ENCODE data around the gene CHIT1. TPM values are rescaled to one million over a fixed set of nuclear protein-coding genes. Genes with fewer than 3 reads are reported as not detected.

Gene CHIT1
- under 1 TPM; 0.39 to 0.50 TPM for total RNA-seq

DNA sequence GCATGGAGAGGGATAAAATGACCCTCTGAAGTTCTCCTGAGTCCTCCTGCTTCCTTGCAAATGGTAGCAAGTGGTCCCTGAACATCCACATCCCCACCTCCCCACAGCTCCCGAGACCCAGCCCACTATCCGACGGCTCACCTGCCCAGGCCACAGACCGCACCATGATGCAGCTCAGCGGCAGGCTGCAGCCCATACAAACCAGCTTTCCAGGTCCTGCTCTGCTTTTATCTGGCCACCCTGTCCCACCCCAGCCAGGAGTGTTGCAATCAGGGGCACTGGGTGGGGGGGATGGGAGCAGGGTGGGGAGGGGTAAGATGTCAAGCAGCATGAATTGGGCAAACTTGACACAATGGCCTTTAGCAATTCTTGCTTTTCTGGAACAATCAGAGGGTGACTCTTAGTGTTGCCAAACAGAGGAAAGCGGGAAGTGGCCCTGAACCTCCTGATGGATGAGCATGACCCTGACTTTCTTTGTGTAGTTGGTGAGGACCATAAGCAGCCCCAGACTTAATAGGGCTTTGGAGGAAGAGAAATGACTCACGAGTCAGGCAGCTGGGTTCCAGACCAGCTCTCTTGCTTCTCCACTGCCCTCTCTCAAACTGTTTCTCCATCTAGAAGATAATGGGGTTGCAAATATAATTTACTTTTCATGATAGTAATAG, at the start of gene CHIT1:
TSS of gene CHIT1 (minus strand) at position 203 of the 665 bp plus-strand sequence. CDS start at position 166, 37 bp downstream.
- ChIA-PET POLR2A (no interaction called here), CTCF (no interaction called here)
- Mint-ChIP-seq H3K27ac (no peak within 1 kb of the TSS), H3K36me3 (ENCODE audit: low read depth) (no peaks in the 10 kb centered on the region), H3K27me3 (ENCODE audit: low read depth) (peaks cover 15% of the 10 kb centered on the region), H3K4me3 (no peak within 1 kb of the TSS), H3K9me3 (ENCODE audit: insufficient read depth) (peaks cover 1% of the 10 kb centered on the region), H3K4me1 (ENCODE audit: low read depth) (no peaks in the 10 kb centered on the region)
- DNase-seq (no peak), ATAC-seq (no peak)

DNA sequence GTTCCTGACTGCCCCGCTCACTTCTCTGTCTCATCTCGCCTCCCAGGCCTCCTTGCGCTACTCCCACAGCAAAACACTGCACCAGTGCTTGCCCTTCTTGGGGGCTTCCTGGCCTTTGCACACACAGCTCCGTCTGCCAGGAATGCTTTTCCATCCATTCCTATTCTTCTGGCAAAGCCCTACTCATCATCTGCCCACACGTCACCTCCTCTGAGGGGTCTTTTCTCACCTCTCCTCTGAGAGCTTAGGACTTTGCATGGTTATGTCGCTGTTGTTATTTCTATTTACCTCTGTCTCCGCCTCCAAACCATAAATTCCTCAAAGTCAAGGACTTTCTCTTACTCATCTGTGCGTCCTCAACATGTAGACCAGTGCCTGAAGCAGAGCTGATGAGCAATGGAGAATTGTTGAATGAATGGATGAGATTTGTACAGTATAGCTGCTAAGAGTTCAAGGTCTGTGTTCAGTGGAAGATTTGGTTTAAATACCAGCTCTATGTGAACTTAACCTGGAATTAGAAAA, 49.5 kb upstream of the CHIT1 start:
- DNase-seq (no peak), ATAC-seq (no peak)
- peaks cover 68% of the 10 kb centered on the region for H3K4me1 Mint-ChIP-seq (ENCODE audit: low read depth)
- peak overlapping the region; percentile 26 for H3K4me3 Mint-ChIP-seq
- H3K36me3 Mint-ChIP-seq (ENCODE audit: low read depth), result no peaks in the 10 kb centered on the region
- ChIA-PET POLR2A (interaction anchor here (1.3 to 11.6 kb wide), 4 partner anchors 9 to 49 kb away, joined by 5 to 243 read pairs (median 53); partner anchors contain the start of gene BTG2), CTCF (interaction anchor here (1.3 to 21.7 kb wide), 8 partner anchors 5 to 59 kb away, joined by 4 to 461 read pairs (median 58); partner anchors contain the start of gene BTG2)
- no peaks in the 10 kb centered on the region for H3K27me3 Mint-ChIP-seq (ENCODE audit: low read depth)
- H3K27ac Mint-ChIP-seq, result peak overlapping the region; percentile 51
- H3K9me3 Mint-ChIP-seq (ENCODE audit: insufficient read depth), result no peaks in the 10 kb centered on the region

DNA sequence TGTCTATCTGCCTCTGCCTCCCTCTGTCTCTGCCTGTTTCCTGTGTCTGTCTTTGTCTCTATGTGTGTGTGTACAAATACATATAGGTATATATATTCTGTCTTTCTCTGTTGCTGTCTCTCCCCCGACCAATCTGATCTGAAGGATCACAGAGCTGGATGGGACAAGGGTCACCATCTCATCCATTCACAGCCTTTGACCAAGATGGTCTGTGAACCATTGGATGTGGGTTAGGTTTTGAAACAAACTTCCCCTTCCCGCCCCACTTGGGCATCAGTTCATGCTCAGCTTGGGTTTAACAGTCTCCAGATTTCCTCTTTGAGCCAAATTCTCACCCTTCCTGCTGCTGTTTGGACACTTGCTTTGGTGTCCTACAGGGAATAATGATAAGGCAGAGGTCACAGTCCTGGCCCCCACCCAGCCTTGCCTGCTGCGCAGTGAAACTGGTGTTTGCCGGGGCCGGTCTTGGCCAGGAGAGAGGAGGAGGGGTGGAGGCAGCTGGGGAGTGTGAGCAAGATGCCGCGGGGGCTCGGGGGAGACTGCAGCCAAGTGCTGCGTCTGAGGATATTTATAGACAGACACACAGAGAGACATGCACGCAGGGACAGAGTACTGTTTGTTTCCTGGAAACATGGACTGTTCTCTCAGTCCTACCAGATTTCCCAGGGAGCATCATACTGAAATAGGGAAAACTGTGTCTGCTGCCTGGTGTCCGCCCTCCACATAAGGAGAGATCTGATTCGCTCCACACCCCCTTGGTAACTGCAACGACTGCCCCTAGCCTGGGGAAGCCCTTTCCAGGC, 48.8 kb upstream of the CHIT1 start:
- peak overlapping the region; percentile 43 for H3K4me3 Mint-ChIP-seq
- no peak for DNase-seq
- no peaks in the 10 kb centered on the region for H3K27me3 Mint-ChIP-seq (ENCODE audit: low read depth)
- ATAC-seq, result peak; percentile 47
- peak overlapping the region; percentile 78 for H3K27ac Mint-ChIP-seq
- POLR2A ChIA-PET, result interaction anchor here (0.9 to 11.6 kb wide), 5 partner anchors 10 to 49 kb away, joined by 3 to 243 read pairs (median 10); partner anchors contain the start of gene BTG2
- CTCF ChIA-PET, result interaction anchor here (1.2 to 21.7 kb wide), 11 partner anchors 4 to 210 kb away, joined by 3 to 461 read pairs (median 16); partner anchors contain the start of gene BTG2
- peaks cover 75% of the 10 kb centered on the region for H3K4me1 Mint-ChIP-seq (ENCODE audit: low read depth)
- H3K36me3 Mint-ChIP-seq (ENCODE audit: low read depth), result no peaks in the 10 kb centered on the region
- H3K9me3 Mint-ChIP-seq (ENCODE audit: insufficient read depth), result no peaks in the 10 kb centered on the region

DNA sequence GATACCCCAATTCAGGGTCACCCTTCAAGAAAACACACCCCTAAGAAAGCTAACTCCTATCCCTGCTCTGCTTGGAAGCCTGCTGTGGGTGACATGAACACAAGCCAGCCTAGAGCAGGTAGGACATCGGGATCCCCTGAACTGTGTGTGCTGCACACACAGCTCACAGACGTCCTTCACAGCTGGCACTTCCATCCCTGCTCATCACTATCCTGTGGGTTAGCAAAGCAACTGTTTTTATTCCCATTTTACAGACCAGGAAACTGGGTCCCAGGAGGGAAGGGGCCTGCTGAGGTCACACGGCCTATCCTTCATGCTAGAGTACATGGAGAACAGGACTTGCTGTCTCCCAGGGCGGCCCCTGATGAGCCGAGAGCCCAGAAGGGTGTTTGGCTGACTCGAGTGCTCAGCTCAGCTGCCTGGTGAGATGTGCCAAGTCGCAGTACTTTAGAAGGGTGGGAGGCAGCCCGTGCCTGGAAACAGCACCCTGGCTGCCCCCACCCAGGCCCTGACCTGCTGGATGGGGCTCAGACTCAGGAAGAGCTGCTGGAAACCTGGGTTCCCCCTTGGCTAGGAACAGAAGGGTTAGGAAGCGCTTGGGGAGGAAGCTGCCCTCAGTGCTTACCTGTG, 47.6 kb upstream of the CHIT1 start:
- CTCF ChIA-PET, result interaction anchor here (1.2 to 21.7 kb wide), 10 partner anchors 3 to 211 kb away, joined by 3 to 461 read pairs (median 17); partner anchors contain the start of gene BTG2
- no peaks in the 10 kb centered on the region for H3K36me3 Mint-ChIP-seq (ENCODE audit: low read depth)
- H3K4me3 Mint-ChIP-seq, result peak overlapping the region; percentile 43
- H3K9me3 Mint-ChIP-seq (ENCODE audit: insufficient read depth), result no peaks in the 10 kb centered on the region
- peak overlapping the region; percentile 78 for H3K27ac Mint-ChIP-seq
- peaks cover 72% of the 10 kb centered on the region for H3K4me1 Mint-ChIP-seq (ENCODE audit: low read depth)
- DNase-seq, result no peak
- POLR2A ChIA-PET, result interaction anchor here (0.5 to 11.6 kb wide), 6 partner anchors 11 to 582 kb away, joined by 3 to 243 read pairs (median 8); partner anchors contain the start of gene BTG2
- peak; percentile 8 for ATAC-seq
- no peaks in the 10 kb centered on the region for H3K27me3 Mint-ChIP-seq (ENCODE audit: low read depth)

DNA sequence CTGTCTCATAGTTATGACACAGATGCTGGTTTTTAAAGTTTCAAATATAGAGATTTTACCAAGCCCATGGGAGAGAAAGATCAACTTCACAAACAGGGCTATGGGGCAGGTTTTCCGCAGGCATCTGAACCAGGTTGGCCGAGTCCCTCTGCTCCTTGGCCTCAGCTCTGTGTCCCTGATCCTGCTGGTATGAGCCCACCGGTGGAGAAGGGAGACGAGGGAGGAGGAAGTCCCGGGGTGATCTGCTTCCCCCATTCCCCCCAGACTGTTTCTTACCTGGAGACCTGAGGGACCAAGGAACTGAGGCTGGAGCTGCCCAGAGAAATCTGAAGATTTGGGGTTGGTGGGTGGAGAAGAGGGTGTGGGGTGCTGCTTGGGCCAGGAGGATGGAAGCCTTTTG, 46.9 kb upstream of the CHIT1 start:
- no peak for ATAC-seq
- Mint-ChIP-seq H3K9me3 (ENCODE audit: insufficient read depth) (no peaks in the 10 kb centered on the region), H3K4me3 (no peak overlapping the region)

DNA sequence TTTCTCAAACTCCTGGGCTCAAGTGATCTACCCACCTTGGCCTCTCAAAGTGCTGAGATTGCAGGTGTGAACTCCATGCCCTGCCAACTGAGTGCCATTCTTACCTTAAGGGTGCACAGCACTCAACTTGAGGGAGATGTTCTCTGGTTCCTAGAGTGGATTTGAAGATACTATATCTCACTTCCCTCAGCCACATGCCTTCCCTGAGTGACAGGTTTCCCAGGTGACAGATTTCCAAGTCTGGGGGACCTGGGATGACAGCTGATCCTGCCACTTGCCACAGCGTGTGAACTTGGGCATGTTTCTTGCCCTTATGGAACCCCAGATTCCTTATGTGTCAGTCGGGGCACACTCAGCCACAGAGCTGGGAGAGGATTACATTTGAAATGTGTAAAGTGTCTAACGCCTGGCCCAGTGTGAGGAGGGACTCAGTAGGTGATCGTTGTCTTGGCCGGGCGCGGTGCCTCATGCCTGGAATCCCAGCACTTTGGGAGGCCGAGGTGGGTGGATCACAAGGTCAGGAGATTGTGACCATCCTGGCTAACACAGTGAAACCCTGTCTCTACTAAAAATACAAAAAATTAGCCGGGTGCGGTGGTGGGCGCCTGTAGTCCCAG, 46.3 kb upstream of the CHIT1 start:
- POLR2A ChIA-PET, result interaction anchor here (1.2 to 11.6 kb wide), 4 partner anchors 13 to 52 kb away, joined by 4 to 243 read pairs (median 70); partner anchors contain the start of gene BTG2
- H3K36me3 Mint-ChIP-seq (ENCODE audit: low read depth), result no peaks in the 10 kb centered on the region
- DNase-seq (no peak), ATAC-seq (no peak)
- H3K27me3 Mint-ChIP-seq (ENCODE audit: low read depth), result no peaks in the 10 kb centered on the region
- peak overlapping the region; percentile 28 for H3K27ac Mint-ChIP-seq
- no peak overlapping the region for H3K4me3 Mint-ChIP-seq
- peaks cover 78% of the 10 kb centered on the region for H3K4me1 Mint-ChIP-seq (ENCODE audit: low read depth)
- no peaks in the 10 kb centered on the region for H3K9me3 Mint-ChIP-seq (ENCODE audit: insufficient read depth)
- CTCF ChIA-PET, result interaction anchor here (7.9 to 21.7 kb wide), 5 partner anchors 2 to 63 kb away, joined by 97 to 461 read pairs (median 306); partner anchors contain the start of gene BTG2

More for the DNA sequence above, 46.9 kb upstream of the CHIT1 start:
- ChIA-PET CTCF (interaction anchor here (1.3 to 21.7 kb wide), 8 partner anchors 3 to 62 kb away, joined by 6 to 461 read pairs (median 117); partner anchors contain the start of gene BTG2), POLR2A (interaction anchor here (1.2 to 11.6 kb wide), 4 partner anchors 12 to 51 kb away, joined by 4 to 243 read pairs (median 50); partner anchors contain the start of gene BTG2)
- no peaks in the 10 kb centered on the region for H3K36me3 Mint-ChIP-seq (ENCODE audit: low read depth)
- peaks cover 74% of the 10 kb centered on the region for H3K4me1 Mint-ChIP-seq (ENCODE audit: low read depth)
- no peaks in the 10 kb centered on the region for H3K27me3 Mint-ChIP-seq (ENCODE audit: low read depth)
- no peak overlapping the region for H3K27ac Mint-ChIP-seq
- DNase-seq, result no peak

DNA sequence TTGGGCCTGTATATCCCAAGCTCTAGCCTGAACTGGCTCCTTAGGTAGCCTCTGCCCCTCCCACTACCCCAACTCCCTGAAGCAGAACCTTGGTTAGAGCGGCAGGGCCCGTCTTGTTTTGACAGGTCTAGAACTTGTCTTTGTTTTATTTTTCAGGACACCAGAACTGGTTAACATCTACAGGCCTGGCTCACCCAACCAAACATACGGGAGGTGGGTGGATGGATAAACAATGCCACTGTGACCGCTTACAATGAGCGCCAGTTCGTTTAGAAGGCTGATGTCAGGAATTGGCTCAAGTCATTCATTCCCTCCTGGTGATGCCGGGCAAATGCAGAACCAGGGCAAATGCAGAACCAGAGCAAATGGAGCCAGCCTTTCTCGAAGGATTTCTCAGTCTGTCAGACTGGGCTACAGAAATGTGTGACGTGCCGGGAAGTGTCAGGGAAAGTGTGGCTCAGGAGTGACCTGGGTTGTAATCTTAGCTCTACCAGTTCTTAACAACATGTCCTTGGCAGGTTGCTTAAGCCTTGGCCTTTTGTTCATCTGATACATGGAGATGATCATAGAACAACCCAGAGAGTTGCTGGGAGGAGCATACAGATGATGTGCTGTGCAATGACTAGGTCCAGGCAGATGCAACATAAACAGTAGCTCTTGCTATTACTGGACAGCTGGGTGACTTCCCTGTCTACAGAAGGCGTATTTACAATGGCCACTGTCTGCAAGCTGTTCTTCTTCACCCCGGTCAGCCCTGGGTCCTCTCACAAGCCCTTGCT, 45.3 kb upstream of the CHIT1 start:
- ChIA-PET POLR2A (interaction anchor here (0.9 to 11.6 kb wide), 4 partner anchors 14 to 51 kb away, joined by 3 to 243 read pairs (median 62); partner anchors contain the start of gene BTG2), CTCF (interaction anchor here (0.9 to 15.3 kb wide), 7 partner anchors 11 to 213 kb away, joined by 3 to 461 read pairs (median 97); partner anchors contain the start of gene BTG2)
- no peak for DNase-seq
- no peaks in the 10 kb centered on the region for H3K9me3 Mint-ChIP-seq (ENCODE audit: insufficient read depth)
- H3K4me1 Mint-ChIP-seq (ENCODE audit: low read depth), result peaks cover 81% of the 10 kb centered on the region
- H3K4me3 Mint-ChIP-seq, result peak overlapping the region; percentile 70
- no peaks in the 10 kb centered on the region for H3K36me3 Mint-ChIP-seq (ENCODE audit: low read depth)
- peak overlapping the region; percentile 82 for H3K27ac Mint-ChIP-seq
- no peak for ATAC-seq
- no peaks in the 10 kb centered on the region for H3K27me3 Mint-ChIP-seq (ENCODE audit: low read depth)

DNA sequence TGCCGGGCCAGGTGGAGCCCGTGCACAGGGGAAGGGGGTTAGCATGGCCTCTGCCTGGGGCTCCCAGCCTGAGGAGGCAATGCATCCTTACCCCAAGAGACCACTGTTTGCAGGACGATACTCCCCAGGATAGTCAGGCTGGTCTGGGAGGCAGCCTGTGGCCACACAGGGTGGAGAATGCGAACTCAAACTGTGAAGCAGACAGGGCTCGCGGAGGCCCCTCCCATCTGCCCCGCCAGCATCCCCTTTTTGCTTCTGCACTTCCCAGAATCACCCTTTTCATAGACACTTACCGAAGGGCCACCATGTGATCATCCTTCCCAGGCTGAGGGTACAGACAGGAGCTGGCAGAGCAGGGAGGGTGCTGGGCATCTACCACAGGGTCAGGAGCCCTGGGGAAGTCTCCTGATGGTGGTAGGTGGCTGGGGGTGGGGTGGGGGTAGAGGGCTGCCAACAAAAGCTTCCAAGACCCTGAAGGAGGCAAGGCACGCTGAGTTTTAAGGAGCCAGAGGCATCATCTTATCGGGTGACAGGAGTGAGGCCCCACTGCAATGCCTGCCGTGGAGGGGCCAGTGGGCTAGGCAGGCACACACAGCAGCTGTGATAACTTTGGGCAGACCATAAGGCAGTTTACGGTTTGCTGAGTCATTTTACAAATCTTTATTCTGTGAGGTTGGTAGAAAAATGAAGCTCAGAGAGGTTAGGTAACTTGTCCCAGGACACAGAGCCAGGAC, 44.6 kb upstream of the CHIT1 start:
- no peaks in the 10 kb centered on the region for H3K27me3 Mint-ChIP-seq (ENCODE audit: low read depth)
- ChIA-PET CTCF (interaction anchor here (0.9 to 15.3 kb wide), 7 partner anchors 12 to 214 kb away, joined by 3 to 461 read pairs (median 97); partner anchors contain the start of gene BTG2), POLR2A (interaction anchor here (0.9 to 11.6 kb wide), 4 partner anchors 14 to 52 kb away, joined by 3 to 243 read pairs (median 62); partner anchors contain the start of gene BTG2)
- DNase-seq, result no peak
- peak overlapping the region; percentile 82 for H3K27ac Mint-ChIP-seq
- H3K4me3 Mint-ChIP-seq, result peak overlapping the region; percentile 70
- peaks cover 82% of the 10 kb centered on the region for H3K4me1 Mint-ChIP-seq (ENCODE audit: low read depth)
- H3K36me3 Mint-ChIP-seq (ENCODE audit: low read depth), result no peaks in the 10 kb centered on the region
- ATAC-seq, result no peak
- no peaks in the 10 kb centered on the region for H3K9me3 Mint-ChIP-seq (ENCODE audit: insufficient read depth)

DNA sequence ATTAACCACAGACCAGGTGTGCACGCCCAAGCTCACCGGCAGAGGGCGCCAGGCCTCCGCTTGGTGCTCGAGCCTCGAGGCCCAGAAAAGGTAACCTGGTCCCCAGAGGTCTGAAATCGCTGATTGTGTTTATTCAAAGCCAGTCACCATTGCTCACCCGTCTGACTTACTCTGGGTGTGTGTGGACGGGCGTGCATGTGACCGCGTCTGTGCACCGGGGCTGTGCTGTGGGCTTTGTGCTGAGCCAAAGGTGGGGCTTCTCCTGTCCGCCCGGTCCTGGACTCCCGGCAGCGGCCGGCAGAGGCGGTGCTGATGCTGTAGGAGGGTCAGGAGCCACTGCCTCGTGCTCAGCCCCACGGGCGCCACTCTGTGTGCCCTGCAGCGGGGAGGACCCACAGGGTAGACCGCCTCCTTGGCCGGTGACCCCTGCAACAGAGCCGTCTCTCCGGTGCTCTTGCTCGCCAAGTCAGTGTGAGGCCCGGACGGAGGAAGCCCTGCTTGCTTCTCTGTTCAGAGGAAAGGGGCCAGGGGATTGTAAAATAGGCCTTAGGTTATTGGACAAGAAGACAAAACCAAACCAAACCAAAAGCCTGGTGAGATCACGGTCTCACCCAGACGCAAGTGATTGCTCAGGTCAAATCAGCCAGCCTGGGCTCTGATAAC, 43.9 kb upstream of the CHIT1 start:
- H3K4me3 Mint-ChIP-seq, result peak overlapping the region; percentile 70
- H3K9me3 Mint-ChIP-seq (ENCODE audit: insufficient read depth), result no peaks in the 10 kb centered on the region
- peaks cover 75% of the 10 kb centered on the region for H3K4me1 Mint-ChIP-seq (ENCODE audit: low read depth)
- DNase-seq, result peak; percentile 93
- ChIA-PET POLR2A (interaction anchor here (0.7 to 11.6 kb wide), 10 partner anchors 15 to 68 kb away, joined by 3 to 243 read pairs (median 10); partner anchors contain the start of gene BTG2), CTCF (interaction anchor here (1.0 to 15.3 kb wide), 10 partner anchors 13 to 231 kb away, joined by 3 to 841 read pairs (median 112); partner anchors contain the start of genes BTG2 and FMOD)
- peak overlapping the region; percentile 82 for H3K27ac Mint-ChIP-seq
- no peaks in the 10 kb centered on the region for H3K36me3 Mint-ChIP-seq (ENCODE audit: low read depth)
- ATAC-seq, result peak; percentile 75
- no peaks in the 10 kb centered on the region for H3K27me3 Mint-ChIP-seq (ENCODE audit: low read depth)
